Colonic mucosa (tissue), 4 donors: ENCODE measurements around the gene EQTN. TPM values are rescaled to one million over a fixed set of nuclear protein-coding genes. Genes with fewer than 3 reads are reported as not detected.

ENCODE experiments used
- DNase-seq: peaks from one replicate; pipeline ENCODE4 v3.0.0-alpha.2; 2020
- H3K27ac ChIP-seq: fragments of 200-600 bp; one replicate; pipeline ENCODE4 v1.8.0; 2021
- H3K27me3 ChIP-seq: fragments of 200-600 bp; one replicate; pipeline ENCODE4 v1.8.0; 2021
- H3K36me3 ChIP-seq: fragments of 200-600 bp; one replicate; pipeline ENCODE4 v1.8.0; 2021
- H3K4me1 ChIP-seq: fragments of 200-600 bp; one replicate; pipeline ENCODE4 v1.8.0; 2021; ENCODE audit warnings: mild to moderate bottlenecking
- H3K4me3 ChIP-seq: fragments of 200-600 bp; one replicate; pipeline ENCODE4 v1.8.0; 2021
- H3K9ac ChIP-seq, 2 donors: one replicate each; pipeline ENCODE4 v1.7.0; 2013; ENCODE audit warnings: control low read depth in 2 of 2, low read depth in 2 of 2, low read length in 2 of 2
- H3K9me3 ChIP-seq: fragments of 200-600 bp; one replicate; pipeline ENCODE4 v1.8.0; 2021
- intact Hi-C: fragments of 100-400 bp; cut with DNase I; formaldehyde crosslinking; loops from one replicate; pipeline ENCODE4 v1.14.1; 2022
- total RNA-seq, 2 donors: library from RNA; stranded (reverse); fragmentation: NEBNext Ultra II Directional in 1 of 2; extraction: Animal tissue kit (Norgen Biotek cat#: 25700) in 1 of 2; gene quantifications; one replicate each; pipeline ENCODE4 v1.2.1, GENCODE V29; 2021
- TF ChIP-seq, protein P1 (sequence below): fragments of 200-600 bp; IDR thresholded peaks from one replicate; pipeline ENCODE4 v1.8.0; 2022; ENCODE audit warnings: antibody characterized with exemption, mild to moderate bottlenecking
- donor health status: healthy.
- donor health status: DM: no; HTN: no; CAD: no.
- donor health status: DM: no; HTN: no; CAD: no.

The EQTN gene
- total RNA-seq, 2 donors from 2014 or later: 1.0 to 1.1 TPM

DNA sequence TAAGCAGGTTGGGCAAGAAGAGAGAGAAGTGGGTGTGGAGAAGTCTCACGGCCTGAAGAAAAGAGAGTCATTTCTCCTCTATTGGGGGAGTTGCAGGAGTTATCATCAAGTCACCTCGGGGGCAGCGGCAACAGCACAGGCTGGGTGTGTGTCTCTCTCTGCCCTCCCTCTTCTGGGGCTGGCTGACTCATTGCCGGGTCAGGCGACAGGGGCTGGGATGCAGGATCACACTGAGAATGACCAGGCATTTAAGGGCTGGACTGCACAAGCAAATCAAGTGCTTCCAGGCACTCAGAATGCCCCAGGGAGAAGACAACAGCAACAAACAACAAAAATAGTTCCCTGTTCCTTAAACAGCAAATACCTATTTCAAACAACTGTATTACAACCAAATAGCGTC is 6.3 kb upstream of the EQTN start:
- no peak overlapping the region for H3K27ac ChIP-seq
- no peaks in the 10 kb centered on the region for H3K27me3 ChIP-seq
- intact Hi-C loops: no loop called here
- no peaks in the 10 kb centered on the region for H3K9me3 ChIP-seq
- no peaks in the 10 kb centered on the region for H3K36me3 ChIP-seq
- TF ChIP-seq, protein P1, sequence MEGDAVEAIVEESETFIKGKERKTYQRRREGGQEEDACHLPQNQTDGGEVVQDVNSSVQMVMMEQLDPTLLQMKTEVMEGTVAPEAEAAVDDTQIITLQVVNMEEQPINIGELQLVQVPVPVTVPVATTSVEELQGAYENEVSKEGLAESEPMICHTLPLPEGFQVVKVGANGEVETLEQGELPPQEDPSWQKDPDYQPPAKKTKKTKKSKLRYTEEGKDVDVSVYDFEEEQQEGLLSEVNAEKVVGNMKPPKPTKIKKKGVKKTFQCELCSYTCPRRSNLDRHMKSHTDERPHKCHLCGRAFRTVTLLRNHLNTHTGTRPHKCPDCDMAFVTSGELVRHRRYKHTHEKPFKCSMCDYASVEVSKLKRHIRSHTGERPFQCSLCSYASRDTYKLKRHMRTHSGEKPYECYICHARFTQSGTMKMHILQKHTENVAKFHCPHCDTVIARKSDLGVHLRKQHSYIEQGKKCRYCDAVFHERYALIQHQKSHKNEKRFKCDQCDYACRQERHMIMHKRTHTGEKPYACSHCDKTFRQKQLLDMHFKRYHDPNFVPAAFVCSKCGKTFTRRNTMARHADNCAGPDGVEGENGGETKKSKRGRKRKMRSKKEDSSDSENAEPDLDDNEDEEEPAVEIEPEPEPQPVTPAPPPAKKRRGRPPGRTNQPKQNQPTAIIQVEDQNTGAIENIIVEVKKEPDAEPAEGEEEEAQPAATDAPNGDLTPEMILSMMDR: no peak
- H3K4me1 ChIP-seq: no peaks in the 10 kb centered on the region
- no peak overlapping the region for H3K9ac ChIP-seq
- DNase-seq: no peak
- no peak overlapping the region for H3K4me3 ChIP-seq

DNA sequence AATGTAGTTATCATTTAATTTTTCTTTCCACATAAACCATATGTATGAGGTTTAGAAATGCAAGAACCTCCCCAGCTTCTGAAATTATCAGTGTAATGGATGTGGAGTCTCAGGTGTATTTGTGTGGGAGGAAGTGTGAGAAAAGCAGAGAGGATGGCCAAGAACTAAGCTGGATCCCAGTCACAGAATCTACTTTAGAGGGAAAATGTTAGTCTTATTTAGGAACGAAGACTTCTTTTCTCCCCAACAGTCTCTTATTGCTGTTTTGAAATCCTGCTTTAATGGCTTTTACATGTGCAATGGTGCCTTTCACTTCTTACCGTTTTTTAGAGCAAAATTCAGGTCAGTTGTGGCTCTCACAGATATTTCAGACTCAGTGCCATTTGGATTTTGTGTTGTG is 3.0 kb downstream of the EQTN start:
- no peak for DNase-seq
- intact Hi-C loops: no loop called here
- H3K4me1 ChIP-seq: no peaks in the 10 kb centered on the region
- no peak overlapping the region for H3K9ac ChIP-seq
- H3K27ac ChIP-seq: no peak overlapping the region
- no peaks in the 10 kb centered on the region for H3K27me3 ChIP-seq
- H3K36me3 ChIP-seq: no peaks in the 10 kb centered on the region
- no peaks in the 10 kb centered on the region for H3K9me3 ChIP-seq
- TF ChIP-seq, protein P1: no peak
- no peak overlapping the region for H3K4me3 ChIP-seq

DNA sequence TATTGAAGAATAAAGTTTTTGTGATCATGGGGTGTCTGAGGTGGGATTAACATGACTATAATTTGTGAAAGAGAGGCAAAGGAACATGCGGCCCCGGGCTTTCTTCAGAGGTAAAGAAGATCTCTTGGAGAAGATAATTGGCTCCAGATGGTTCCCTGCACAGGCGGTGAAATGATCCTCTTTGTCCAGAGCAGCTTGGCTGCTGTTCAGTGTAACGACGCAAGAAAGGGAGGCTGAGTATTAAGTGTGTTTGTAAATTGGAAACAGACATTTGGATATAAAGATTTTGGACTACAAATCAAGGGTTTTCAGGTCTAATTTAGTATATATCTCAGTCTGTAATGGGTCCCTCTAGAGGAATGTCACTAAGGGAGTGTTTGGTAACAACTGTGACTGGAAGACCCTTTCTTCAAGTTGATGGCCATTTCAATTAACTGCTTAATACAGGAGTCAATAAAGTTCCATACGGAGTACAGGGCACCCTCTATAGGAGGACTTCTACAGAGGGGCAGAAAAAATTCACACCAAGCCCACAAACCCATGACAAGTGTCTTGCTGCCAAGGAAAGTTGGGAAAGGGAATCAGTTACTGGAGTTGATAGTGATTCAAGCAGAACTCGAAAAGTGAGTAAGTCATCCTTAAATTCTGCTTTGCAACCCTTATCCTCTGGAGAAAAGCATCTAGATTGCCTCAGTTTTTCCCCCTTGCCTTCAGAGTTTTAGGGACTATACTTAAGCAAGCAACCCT is 4.1 kb downstream of the EQTN start:
- no peak overlapping the region for H3K4me3 ChIP-seq

DNA sequence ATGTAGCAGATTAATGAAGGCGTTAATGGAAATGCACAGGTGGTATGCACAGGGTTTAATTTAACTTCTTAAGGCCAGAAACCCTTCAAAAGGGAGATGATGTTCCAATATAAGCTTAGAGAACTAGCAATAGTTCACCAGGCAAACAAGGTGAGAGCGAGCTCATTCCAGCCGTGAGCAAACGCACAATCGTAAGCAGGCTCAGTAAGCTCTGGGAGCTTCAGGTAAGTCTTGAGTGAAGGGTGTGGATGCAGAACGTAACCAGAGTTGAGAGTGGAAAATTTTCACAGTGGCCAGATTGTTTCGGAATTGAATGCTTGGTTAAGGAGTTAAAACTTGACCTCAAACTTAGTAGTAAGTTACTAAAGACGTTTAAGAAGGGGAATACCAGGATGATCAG is 5.7 kb downstream of the EQTN start:
- no peak overlapping the region for H3K4me3 ChIP-seq
- no peaks in the 10 kb centered on the region for H3K9me3 ChIP-seq
- H3K27ac ChIP-seq: no peak overlapping the region
- TF ChIP-seq, protein P1: no peak
- no peak for DNase-seq
- H3K9ac ChIP-seq: no peak overlapping the region
- intact Hi-C loops: no loop called here
- no peaks in the 10 kb centered on the region for H3K27me3 ChIP-seq
- H3K4me1 ChIP-seq: no peaks in the 10 kb centered on the region
- no peaks in the 10 kb centered on the region for H3K36me3 ChIP-seq

More for the DNA sequence above, 4.1 kb downstream of the EQTN start:
- H3K36me3 ChIP-seq: no peaks in the 10 kb centered on the region
- no peak for DNase-seq
- H3K9ac ChIP-seq: no peak overlapping the region
- H3K4me1 ChIP-seq: no peaks in the 10 kb centered on the region
- H3K9me3 ChIP-seq: no peaks in the 10 kb centered on the region
- TF ChIP-seq, protein P1: no peak
- H3K27ac ChIP-seq: no peak overlapping the region
- H3K27me3 ChIP-seq: no peaks in the 10 kb centered on the region
- intact Hi-C loops: no loop called here

DNA sequence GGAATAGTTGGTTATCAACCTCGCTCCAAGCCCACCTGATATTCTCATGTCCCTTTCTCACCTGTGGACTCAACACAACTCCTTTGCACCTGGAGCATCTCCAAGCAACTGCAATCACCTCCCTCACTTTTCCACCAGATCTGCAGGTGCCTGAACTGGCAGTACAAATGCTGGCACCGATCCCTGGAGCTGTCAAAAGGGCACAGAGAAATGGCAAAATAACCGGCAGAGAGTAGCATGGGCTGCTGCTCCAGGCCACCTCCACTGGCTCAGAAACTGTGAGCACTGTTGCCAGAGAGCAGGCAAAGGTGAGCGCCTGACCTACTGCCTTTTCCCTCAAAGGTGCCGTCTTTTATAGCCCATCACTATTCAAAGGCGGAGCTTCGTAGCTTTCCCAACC is 14.7 kb downstream of the EQTN start:
- H3K27me3 ChIP-seq: no peaks in the 10 kb centered on the region
- no peaks in the 10 kb centered on the region for H3K4me1 ChIP-seq
- no peaks in the 10 kb centered on the region for H3K9me3 ChIP-seq
- no peak for DNase-seq
- H3K36me3 ChIP-seq: no peaks in the 10 kb centered on the region
- no peak overlapping the region for H3K27ac ChIP-seq
- TF ChIP-seq, protein P1: no peak
- H3K9ac ChIP-seq: no peak overlapping the region
- no peak overlapping the region for H3K4me3 ChIP-seq
- intact Hi-C loops: no loop called here
